ENCODE data around the gene CHN1. TPM values are rescaled to one million over a fixed set of nuclear protein-coding genes. Genes with fewer than 3 reads are reported as not detected.
A peak's percentile ranks its signal among the peaks of the same experiment; 100 is the strongest.

CHN1 gene
- total RNA-seq, 4 donors from 2014 or later = 11.8 to 56.7 (median 18.1) TPM

- no peak for DNase-seq
- intact Hi-C loops (cut with DNase I; ENCODE audit: low total_unique reads) = no loop called here
- TF ChIP-seq CTCF (IDR thresholded peaks at IDR 0.05) = no peak
- TF ChIP-seq POLR2A (IDR thresholded peaks at IDR 0.05) = no peak
- Histone ChIP-seq H3K9me3 (no peaks in the 10 kb centered on the region), H3K27me3 (no peaks in the 10 kb centered on the region), H3K36me3 (no peaks in the 10 kb centered on the region), H3K27ac (no peak overlapping the region), H3K4me1 (no peaks in the 10 kb centered on the region), H3K4me3 (no peak overlapping the region)
Observed at GRCh38 chr2:174775571-174775980, 229.6 kb downstream of the CHN1 start.

- no peaks in the 10 kb centered on the region for H3K36me3 ChIP-seq
- TF ChIP-seq CTCF (IDR thresholded peaks at IDR 0.05) = no peak
- no peak for TF ChIP-seq POLR2A (IDR thresholded peaks at IDR 0.05)
- no peaks in the 10 kb centered on the region for H3K4me1 ChIP-seq
- H3K27me3 ChIP-seq = no peaks in the 10 kb centered on the region
- no peak for DNase-seq
- H3K9me3 ChIP-seq = no peaks in the 10 kb centered on the region
- H3K4me3 ChIP-seq = no peak overlapping the region
- intact Hi-C loops (cut with DNase I; ENCODE audit: low total_unique reads) = no loop called here
- H3K27ac ChIP-seq = no peak overlapping the region
Observed at GRCh38 chr2:174774886-174775285, 230.3 kb downstream of the CHN1 start.

GRCh38 chr2:174773215-174773614 lies 232.0 kb downstream of the CHN1 start:
- no peak overlapping the region for H3K4me3 ChIP-seq
- no peak overlapping the region for H3K27ac ChIP-seq
- intact Hi-C loops (cut with DNase I; ENCODE audit: low total_unique reads) = no loop called here
- H3K4me1 ChIP-seq = no peaks in the 10 kb centered on the region
- no peaks in the 10 kb centered on the region for H3K9me3 ChIP-seq
- DNase-seq = no peak
- H3K27me3 ChIP-seq = no peaks in the 10 kb centered on the region
- TF ChIP-seq POLR2A (IDR thresholded peaks at IDR 0.05) = no peak
- no peak for TF ChIP-seq CTCF (IDR thresholded peaks at IDR 0.05)
- no peaks in the 10 kb centered on the region for H3K36me3 ChIP-seq

GRCh38 chr2:174772472-174772801 lies 232.7 kb downstream of the CHN1 start:
- no peak for TF ChIP-seq POLR2A (IDR thresholded peaks at IDR 0.05)
- no peak for TF ChIP-seq CTCF (IDR thresholded peaks at IDR 0.05)
- H3K4me3 ChIP-seq = no peak overlapping the region
- no peaks in the 10 kb centered on the region for H3K36me3 ChIP-seq
- no peaks in the 10 kb centered on the region for H3K4me1 ChIP-seq
- H3K9me3 ChIP-seq = no peaks in the 10 kb centered on the region
- no peak for DNase-seq
- intact Hi-C loops (cut with DNase I; ENCODE audit: low total_unique reads) = no loop called here
- no peak overlapping the region for H3K27ac ChIP-seq
- H3K27me3 ChIP-seq = no peaks in the 10 kb centered on the region

GRCh38 chr2:174771631-174772471 lies 233.3 kb downstream of the CHN1 start:
- Histone ChIP-seq H3K9me3 (no peaks in the 10 kb centered on the region), H3K27ac (no peak overlapping the region), H3K27me3 (no peaks in the 10 kb centered on the region), H3K4me1 (no peaks in the 10 kb centered on the region), H3K4me3 (no peak overlapping the region), H3K36me3 (no peaks in the 10 kb centered on the region)
- intact Hi-C loops (cut with DNase I; ENCODE audit: low total_unique reads) = no loop called here
- peak; percentile 52 to 70 for DNase-seq
- TF ChIP-seq POLR2A (IDR thresholded peaks at IDR 0.05) (no peak), CTCF (IDR thresholded peaks at IDR 0.05) (peak; percentile 68 to 76 (median 70))
